Right ventricle myocardium superior (tissue), 1 donor: ENCODE results near the gene TMEM183A. TPM values are rescaled to one million over a fixed set of nuclear protein-coding genes. Genes with fewer than 3 reads are reported as not detected.

Experiments used
- ATAC-seq: fragments of 200-7000 bp; cut with Tn5 transposase; one replicate; pipeline ENCODE4 v1.9.1; 2020; ENCODE audit warnings: mild to moderate bottlenecking; ENCODE audit not compliant: poor library complexity
- DNase-seq: peaks from one replicate; pipeline ENCODE4 v3.0.0-alpha.2; 2020
- intact Hi-C: fragments of 100-400 bp; cut with DNase I; formaldehyde crosslinking; loops from one replicate; pipeline ENCODE4 v1.11.2; 2022
- long read RNA-seq: library from polyadenylated mRNA; unstranded; transcript quantifications from one replicate; pipeline ENCODE4 v2.0.0, GENCODE V29; 2021
- total RNA-seq: library from RNA; stranded (reverse); fragmentation: NEBNext Ultra II Directional; extraction: Animal tissue kit (Norgen Biotek cat#: 25700); gene quantifications from one replicate; pipeline ENCODE4 v1.2.1, GENCODE V29; 2021
- donor health status: DM: no; HTN: yes; CAD: no; lungs with severe emphysema.

The TMEM183A gene
- total RNA-seq = 21.8 TPM
- long read RNA-seq, transcript TMEM183A-201 (8 exons, 3,019 nt) = major isoform, 38 of 66 reads
- long read RNA-seq, partial matches to known transcripts = 2 of 66 reads
- long read RNA-seq, other reads (novel, unspliced or antisense) = 26 of 66 reads

- intact Hi-C loops = no loop called here
- ATAC-seq (peak; percentile 99), DNase-seq (peak; percentile 97)
These were observed at the start of gene TMEM183A for GRCh38 chr1:203006948-203007871. TSS of gene TMEM183A (plus strand) at chr1:203007374. CDS start at chr1:203007466, 92 bp downstream.

GRCh38 chr1:202957733-202958543 lies 49.2 kb upstream of the TMEM183A start, which contains the start of gene ADIPOR1:
TSS of gene ADIPOR1 (minus strand) at chr1:202958312. CDS start at chr1:202951070, 7,242 bp downstream.
- DNase-seq = peak; percentile 95
- peak; percentile 99 for ATAC-seq
- intact Hi-C loops = no loop called here

GRCh38 chr1:202958544-202959275 lies 48.5 kb upstream of the TMEM183A start:
- ATAC-seq (peak; percentile 18), DNase-seq (no peak)
- intact Hi-C loops = no loop called here

DNA sequence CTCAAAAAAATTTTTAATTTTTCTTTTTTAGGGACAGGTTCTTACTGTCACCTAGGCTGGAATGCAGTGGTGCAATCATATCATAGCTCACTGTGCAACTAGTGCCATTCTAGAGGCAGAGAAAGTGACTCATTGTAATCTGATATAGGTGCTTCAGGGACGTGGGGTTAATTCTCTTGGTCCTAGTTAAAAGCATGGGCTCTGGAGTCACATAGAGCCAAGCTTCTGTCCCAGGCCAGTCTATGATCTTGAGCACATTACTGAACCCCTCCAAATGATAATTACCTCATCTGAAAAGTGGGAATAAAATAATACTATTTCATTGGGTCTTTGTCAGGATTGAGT lies 47.9 kb upstream of the TMEM183A start:
- DNase-seq = no peak
- ATAC-seq = no peak
- intact Hi-C loops = no loop called here

- intact Hi-C loops = no loop called here
- DNase-seq (no peak), ATAC-seq (no peak)
These were observed 45.8 kb upstream of the TMEM183A start for GRCh38 chr1:202961220-202961880.

GRCh38 chr1:202964791-202965410 lies 42.3 kb upstream of the TMEM183A start:
- no peak for DNase-seq
- peak; percentile 40 for ATAC-seq
- intact Hi-C loops = no loop called here

DNA sequence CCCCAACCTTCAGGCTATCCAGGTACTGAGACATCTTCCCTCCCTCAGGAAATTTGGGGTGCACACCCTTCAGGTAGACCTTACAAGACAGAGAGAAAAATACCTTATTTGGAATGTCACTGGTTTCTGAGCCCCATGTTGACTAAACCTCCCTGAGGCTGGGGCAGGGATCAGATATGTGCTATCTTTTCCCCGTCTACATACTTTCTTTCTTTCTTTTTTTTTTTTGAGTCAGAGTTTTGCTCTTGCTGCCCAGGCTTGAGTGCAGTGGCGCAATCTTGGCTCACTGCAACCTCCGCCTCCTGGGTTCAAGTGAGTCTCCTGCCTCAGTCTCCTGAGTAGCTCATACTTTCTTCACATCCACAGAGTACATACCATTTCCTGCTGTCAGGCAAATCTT lies 41.8 kb upstream of the TMEM183A start:
- ATAC-seq (no peak), DNase-seq (no peak)
- intact Hi-C loops = no loop called here

DNA sequence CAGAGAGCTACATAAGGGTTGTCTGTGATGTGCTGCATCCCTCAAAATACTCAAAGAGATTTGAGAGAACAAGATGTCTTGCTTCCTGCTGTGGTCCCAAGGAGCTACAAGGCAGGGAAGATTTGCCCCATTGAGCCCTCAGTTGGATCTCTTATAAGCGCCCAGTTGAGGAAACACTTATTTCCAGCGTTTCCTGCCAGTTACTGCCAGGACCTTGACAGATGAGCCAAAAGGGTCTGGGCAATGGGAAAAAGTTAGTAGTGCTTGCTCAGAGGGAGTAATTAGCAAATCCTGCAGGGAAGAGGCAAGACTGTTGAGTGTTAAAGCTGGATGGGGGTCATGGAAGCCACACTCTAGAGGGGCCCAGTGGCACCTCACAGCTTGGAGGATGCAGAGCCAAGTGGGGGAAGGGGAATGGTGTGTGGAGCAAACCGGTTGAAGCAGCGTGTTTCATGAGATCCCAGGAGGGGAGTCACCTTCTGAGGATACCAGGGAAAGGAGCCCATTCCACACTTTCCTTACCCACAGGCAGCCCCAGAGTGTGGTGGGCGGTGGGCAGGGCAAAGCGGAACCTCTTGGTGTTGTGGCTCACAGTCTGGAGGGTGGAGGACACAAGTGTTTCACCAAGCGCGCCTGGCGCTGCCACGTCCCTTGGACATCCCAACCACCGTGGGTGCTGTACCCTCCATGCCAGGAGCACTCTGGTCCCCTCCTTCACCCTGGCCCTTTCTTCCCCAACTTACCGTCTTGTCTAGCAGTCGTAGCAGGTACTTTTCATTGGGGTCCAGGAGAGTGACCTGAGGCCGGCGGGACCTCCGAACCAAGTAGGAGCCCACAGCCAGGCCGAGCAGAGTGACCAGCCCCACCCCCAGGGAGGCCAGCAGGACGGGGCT lies 40.9 kb upstream of the TMEM183A start:
- ATAC-seq (peak; percentile 4), DNase-seq (no peak)
- intact Hi-C loops = no loop called here

- DNase-seq (no peak), ATAC-seq (no peak)
- intact Hi-C loops = no loop called here
These were observed 39.4 kb upstream of the TMEM183A start for GRCh38 chr1:202967684-202968281.

GRCh38 chr1:202968351-202968750 lies 38.8 kb upstream of the TMEM183A start:
- intact Hi-C loops = no loop called here
- no peak for ATAC-seq

DNA sequence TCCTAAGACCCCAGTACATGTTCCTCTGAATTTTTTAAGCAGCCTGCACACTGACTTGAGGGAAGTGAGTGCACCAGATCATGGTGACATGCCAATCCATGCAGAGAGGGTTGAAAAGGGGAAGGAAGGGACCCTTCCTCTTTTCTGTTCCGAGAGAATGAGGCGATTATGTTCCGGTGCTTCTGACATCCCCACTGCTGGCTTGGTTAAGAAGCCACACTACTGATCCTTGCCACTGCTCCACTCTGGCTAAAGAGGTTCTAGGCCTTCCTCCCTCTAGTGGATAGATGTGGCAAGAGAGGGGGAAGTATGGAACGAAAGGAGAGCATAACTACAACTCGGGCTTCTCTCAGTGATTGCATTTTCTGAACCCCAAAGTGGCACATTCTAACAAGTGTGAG lies 38.3 kb upstream of the TMEM183A start:
- ATAC-seq = peak; percentile 49
- intact Hi-C loops = no loop called here

More at GRCh38 chr1:202968351-202968750, 38.8 kb upstream of the TMEM183A start:
- no peak for DNase-seq

DNA sequence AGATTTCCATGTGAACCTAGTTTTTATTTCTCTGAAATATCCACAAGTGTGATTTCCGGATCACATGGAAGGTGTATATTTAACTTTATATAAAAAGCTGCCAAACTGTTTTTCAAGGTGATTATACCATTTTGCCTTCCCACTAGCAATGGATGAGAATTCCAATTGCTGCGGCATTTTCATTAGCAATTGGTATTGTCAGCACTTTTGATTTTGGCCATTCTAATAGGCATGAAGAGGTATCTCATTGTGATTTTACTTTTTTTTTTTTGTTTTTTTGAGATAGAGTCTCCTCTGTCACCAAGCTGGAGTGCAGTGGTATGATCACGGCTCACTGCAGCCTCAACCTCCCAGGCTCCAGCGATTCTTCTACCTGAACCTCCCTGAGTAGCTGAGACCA lies 35.1 kb upstream of the TMEM183A start:
- no peak for DNase-seq
- intact Hi-C loops = no loop called here
- ATAC-seq = no peak

More for the DNA sequence above, 38.3 kb upstream of the TMEM183A start:
- DNase-seq = no peak

- ATAC-seq = no peak
- no peak for DNase-seq
- intact Hi-C loops = no loop called here
These were observed 32.3 kb upstream of the TMEM183A start for GRCh38 chr1:202974856-202975255.

- DNase-seq (no peak), ATAC-seq (no peak)
- intact Hi-C loops = no loop called here
These were observed 30.5 kb upstream of the TMEM183A start for GRCh38 chr1:202976633-202977032.

DNA sequence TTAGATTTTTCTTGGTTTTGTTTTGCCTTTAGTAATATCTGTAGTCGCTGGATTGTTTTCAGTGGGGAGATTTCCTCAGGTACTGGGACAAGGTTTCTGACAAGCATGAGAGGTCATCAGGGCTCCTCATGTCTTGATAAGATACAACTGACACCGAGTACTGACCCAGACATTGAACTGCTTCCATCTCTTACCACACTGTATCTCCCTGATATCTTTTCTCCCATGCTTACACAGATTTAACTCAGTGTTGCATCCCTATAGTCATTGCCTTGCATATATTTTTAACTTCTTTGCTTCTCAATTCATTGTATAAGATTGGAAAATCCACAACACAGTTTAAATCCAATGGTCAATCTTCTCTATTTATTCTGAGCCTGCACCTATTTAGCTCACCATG lies 27.7 kb upstream of the TMEM183A start:
- intact Hi-C loops = no loop called here
- no peak for DNase-seq
- ATAC-seq = no peak

DNA sequence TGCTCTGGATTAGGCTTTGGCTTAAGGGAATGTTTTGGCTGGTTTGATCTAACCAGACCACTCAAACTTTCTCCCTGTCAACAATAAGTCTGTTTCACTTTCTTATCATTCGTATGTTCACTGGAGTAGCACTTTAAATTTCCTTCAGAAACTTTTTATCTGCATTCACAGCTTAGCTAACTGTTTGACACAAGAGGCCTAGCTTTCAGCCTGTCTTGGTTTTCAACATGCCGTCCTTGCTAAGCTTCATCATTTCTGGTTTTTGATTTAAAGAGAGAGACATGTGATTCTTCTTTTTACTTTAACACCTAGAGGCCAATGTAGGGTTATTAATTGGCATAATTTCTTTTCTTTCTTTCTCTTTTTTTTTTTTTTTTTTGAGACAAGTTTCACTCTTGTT lies 25.2 kb upstream of the TMEM183A start:
- DNase-seq (no peak), ATAC-seq (no peak)
- intact Hi-C loops = no loop called here
